ENCODE measurements around the gene SPARCL1.

DNA sequence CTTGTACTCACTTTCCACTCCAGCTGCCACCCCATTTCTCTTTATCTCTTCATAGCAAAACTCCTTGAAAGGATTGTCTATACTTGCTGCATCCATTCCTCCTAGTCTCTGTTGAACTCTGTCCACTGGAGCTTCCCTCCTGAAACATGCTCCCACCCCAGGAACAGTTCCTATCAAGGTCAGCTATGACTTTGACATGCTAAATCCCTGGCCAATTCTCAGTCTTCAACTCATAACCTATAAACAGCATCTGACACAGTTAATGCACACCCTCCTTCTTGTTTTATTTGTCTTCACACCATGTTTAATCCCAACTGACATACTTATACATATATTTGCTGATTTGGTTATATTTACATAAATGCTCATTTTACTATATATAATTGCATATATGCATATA lies 47.8 kb downstream of the SPARCL1 start:
- TF ChIP-seq FOXJ3 (CRISPR knock-in tag; IDR thresholded peaks at IDR 0.05): no peak
- no peak for TF ChIP-seq TAF1 (IDR thresholded peaks at IDR 0.05; ENCODE audit: borderline replicate concordance, low read depth, low read length)
- TF ChIP-seq, protein P1, sequence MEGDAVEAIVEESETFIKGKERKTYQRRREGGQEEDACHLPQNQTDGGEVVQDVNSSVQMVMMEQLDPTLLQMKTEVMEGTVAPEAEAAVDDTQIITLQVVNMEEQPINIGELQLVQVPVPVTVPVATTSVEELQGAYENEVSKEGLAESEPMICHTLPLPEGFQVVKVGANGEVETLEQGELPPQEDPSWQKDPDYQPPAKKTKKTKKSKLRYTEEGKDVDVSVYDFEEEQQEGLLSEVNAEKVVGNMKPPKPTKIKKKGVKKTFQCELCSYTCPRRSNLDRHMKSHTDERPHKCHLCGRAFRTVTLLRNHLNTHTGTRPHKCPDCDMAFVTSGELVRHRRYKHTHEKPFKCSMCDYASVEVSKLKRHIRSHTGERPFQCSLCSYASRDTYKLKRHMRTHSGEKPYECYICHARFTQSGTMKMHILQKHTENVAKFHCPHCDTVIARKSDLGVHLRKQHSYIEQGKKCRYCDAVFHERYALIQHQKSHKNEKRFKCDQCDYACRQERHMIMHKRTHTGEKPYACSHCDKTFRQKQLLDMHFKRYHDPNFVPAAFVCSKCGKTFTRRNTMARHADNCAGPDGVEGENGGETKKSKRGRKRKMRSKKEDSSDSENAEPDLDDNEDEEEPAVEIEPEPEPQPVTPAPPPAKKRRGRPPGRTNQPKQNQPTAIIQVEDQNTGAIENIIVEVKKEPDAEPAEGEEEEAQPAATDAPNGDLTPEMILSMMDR (IDR thresholded peaks at IDR 0.05): no peak
- TF ChIP-seq RFX5 (IDR thresholded peaks at IDR 0.05; ENCODE audit: low read length): no peak
- TF ChIP-seq MXI1 (IDR thresholded peaks at IDR 0.05; ENCODE audit: low read depth, low read length): no peak
- no peak for TF ChIP-seq POLR2AphosphoS5 (IDR thresholded peaks at IDR 0.05; ENCODE audit: low read depth, low read length)
